CD1c-positive myeloid dendritic cell (primary cell): Measurements from ENCODE around the gene KCNJ2.
A peak's percentile ranks its signal among the peaks of the same experiment; 100 is the strongest.

Experiments
- DNase-seq: peaks from one replicate; pipeline ENCODE4 v3.0.0-alpha.2; 2016; ENCODE audit errors: extremely low spot score

The KCNJ2 gene

GRCh38 chr17:70168977-70169708 is at the start of gene KCNJ2:
Gene KCNJ2 (plus strand): TSS chr17:70169532. CDS start chr17:70175040, 5,508 bp downstream.
- peak; percentile 96 for DNase-seq

GRCh38 chr17:70119545-70119944 is 49.8 kb upstream of the KCNJ2 start:
- DNase-seq = no peak

- peak; percentile 72 for DNase-seq
Observed at GRCh38 chr17:70119983-70120382, 49.3 kb upstream of the KCNJ2 start.

- DNase-seq = peak; percentile 28
Observed at GRCh38 chr17:70120425-70120824, 48.9 kb upstream of the KCNJ2 start.

GRCh38 chr17:70121126-70121525 is 48.2 kb upstream of the KCNJ2 start:
- DNase-seq = peak; percentile 38

GRCh38 chr17:70123193-70123592 is 46.1 kb upstream of the KCNJ2 start:
- DNase-seq = peak; percentile 73

- no peak for DNase-seq
Observed at GRCh38 chr17:70124723-70125122, 44.6 kb upstream of the KCNJ2 start.

GRCh38 chr17:70127221-70127873 is 42.0 kb upstream of the KCNJ2 start:
- DNase-seq = no peak

GRCh38 chr17:70128727-70129238 is 40.5 kb upstream of the KCNJ2 start:
- no peak for DNase-seq

GRCh38 chr17:70130289-70130688 is 39.0 kb upstream of the KCNJ2 start:
- DNase-seq = no peak

- no peak for DNase-seq
Observed at GRCh38 chr17:70132505-70132904, 36.8 kb upstream of the KCNJ2 start.

GRCh38 chr17:70134042-70134441 is 35.3 kb upstream of the KCNJ2 start:
- DNase-seq = no peak

- no peak for DNase-seq
Observed at GRCh38 chr17:70134777-70135176, 34.6 kb upstream of the KCNJ2 start.

GRCh38 chr17:70136131-70136530 is 33.2 kb upstream of the KCNJ2 start:
- no peak for DNase-seq

GRCh38 chr17:70137451-70138230 is 31.7 kb upstream of the KCNJ2 start:
- DNase-seq = peak; percentile 54

- no peak for DNase-seq
Observed at GRCh38 chr17:70138291-70138865, 31.0 kb upstream of the KCNJ2 start.

- no peak for DNase-seq
Observed at GRCh38 chr17:70139449-70139993, 29.8 kb upstream of the KCNJ2 start.

- DNase-seq = peak; percentile 53
Observed at GRCh38 chr17:70144260-70144846, 25.0 kb upstream of the KCNJ2 start.

- DNase-seq = no peak
Observed at GRCh38 chr17:70153210-70153609, 16.1 kb upstream of the KCNJ2 start.

GRCh38 chr17:70157151-70157550 is 12.2 kb upstream of the KCNJ2 start:
- no peak for DNase-seq

- no peak for DNase-seq
Observed at GRCh38 chr17:70158180-70158579, 11.2 kb upstream of the KCNJ2 start.
